Lung microvascular endothelial cell (primary cell): ENCODE results near the gene LIMA1. TPM values are rescaled to one million over a fixed set of nuclear protein-coding genes. Genes with fewer than 3 reads are reported as not detected.
"Not testable (repeated sequence)": the region's sequence is repeated elsewhere in the genome, so short reads cannot be mapped to it uniquely, and the experiment has no call there.

Experiments
- DNase-seq, 2 donors: peaks; one replicate each; pipeline versions ENCODE4 v3.0.0 to v3.0.0-alpha.2; 2010; ENCODE audit warnings: low read depth in 2 of 2
- total RNA-seq: library from RNA; depleted of rRNA; stranded (reverse); fragments of >200 nt; gene quantifications from 2 replicates; pipeline ENCODE4 v1.2.1, GENCODE V29; 2014

LIMA1 gene
- total RNA-seq, 1 donor from 2014 or later = 20.2 TPM

GRCh38 chr12:50248411-50248810 lies 34.9 kb downstream of the LIMA1 start:
- DNase-seq = no peak

DNA sequence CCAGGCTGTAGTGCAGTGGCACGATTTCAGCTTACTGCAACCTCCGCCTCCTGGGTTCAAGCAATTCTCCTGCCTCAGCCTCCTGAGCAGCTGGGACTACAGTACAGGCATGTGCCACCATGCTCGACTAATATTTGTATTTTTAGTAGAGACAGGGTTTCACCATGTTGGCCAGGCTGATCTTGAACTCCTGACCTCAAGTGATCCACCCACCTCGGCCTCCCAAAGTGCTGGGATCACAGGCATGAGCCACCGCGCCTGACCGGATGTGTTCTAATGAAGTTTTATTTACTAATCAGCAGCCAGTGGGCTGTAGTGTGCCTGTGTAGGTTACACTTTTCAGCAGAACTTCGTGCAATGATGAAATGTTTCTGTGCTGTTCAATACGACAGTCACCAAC lies 35.7 kb downstream of the LIMA1 start:
- DNase-seq = not testable (repeated sequence)

- peak; percentile 73 to 83 for DNase-seq
Measured at GRCh38 chr12:50246873-50247612, 36.3 kb downstream of the LIMA1 start.

GRCh38 chr12:50246197-50246865 lies 37.0 kb downstream of the LIMA1 start:
- no peak for DNase-seq

- DNase-seq = no peak
Measured at GRCh38 chr12:50243507-50243906, 39.8 kb downstream of the LIMA1 start.

GRCh38 chr12:50242751-50243191 lies 40.5 kb downstream of the LIMA1 start:
- DNase-seq = no peak

DNA sequence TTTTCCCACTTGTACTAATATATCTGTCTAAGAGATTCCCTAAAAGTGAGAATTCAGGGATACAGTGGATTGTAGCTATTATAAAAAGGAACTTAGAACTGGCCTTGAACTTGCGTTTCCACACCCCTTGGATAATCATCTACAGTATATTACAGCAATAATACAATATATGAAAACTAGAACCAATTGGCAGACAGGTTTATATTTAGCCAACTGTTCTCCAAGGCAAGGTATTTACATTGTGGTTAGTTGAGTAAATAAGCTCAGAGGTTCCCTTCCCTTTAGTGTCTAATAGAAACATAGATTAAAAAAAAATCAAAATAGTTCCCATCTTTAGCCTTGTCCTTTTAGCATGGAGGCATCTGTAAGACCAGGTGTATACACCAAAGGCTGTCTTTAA lies 42.1 kb downstream of the LIMA1 start:
- DNase-seq = no peak

GRCh38 chr12:50240792-50241114 lies 42.6 kb downstream of the LIMA1 start:
- no peak for DNase-seq

DNA sequence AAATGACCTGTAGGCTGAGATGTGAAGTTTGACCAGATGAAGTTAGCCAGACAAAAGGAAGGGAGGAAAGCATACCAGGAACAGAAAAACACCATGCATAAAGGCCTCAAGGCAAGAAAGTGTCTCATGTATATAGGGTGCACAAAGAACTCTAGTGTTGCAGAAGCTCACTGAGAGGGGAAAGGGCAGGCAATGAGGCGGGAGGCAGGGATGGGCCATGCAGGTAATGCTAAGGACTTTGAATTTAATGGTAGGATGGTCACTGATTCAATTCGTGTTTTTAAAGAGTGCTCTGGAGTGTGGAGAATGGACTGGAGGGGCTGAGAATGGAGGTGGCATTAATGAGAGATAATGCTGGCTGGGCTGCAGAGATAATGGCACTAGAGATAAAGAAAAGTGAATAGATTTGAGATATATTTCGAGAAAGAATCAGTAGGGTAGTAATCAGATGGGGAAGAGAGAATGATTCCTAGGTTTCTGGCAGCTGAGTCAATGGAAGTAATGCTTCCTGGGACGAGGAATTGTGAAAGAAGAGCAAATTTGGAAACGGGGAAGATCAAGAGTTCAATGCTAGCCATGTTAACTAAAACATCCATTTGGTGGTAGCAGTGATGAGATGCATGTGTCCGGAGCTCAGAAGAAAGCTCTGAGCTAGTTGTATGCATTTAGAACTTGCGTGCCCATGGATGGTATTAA lies 43.1 kb downstream of the LIMA1 start:
- DNase-seq = no peak

- no peak for DNase-seq
Measured at GRCh38 chr12:50239355-50239891, 43.9 kb downstream of the LIMA1 start.

GRCh38 chr12:50234347-50234746 lies 49.0 kb downstream of the LIMA1 start:
- DNase-seq = peak in 1 of 2 donors; percentile 61

GRCh38 chr12:50232771-50233209 lies 50.5 kb downstream of the LIMA1 start:
- peak; percentile 66 to 76 for DNase-seq

DNA sequence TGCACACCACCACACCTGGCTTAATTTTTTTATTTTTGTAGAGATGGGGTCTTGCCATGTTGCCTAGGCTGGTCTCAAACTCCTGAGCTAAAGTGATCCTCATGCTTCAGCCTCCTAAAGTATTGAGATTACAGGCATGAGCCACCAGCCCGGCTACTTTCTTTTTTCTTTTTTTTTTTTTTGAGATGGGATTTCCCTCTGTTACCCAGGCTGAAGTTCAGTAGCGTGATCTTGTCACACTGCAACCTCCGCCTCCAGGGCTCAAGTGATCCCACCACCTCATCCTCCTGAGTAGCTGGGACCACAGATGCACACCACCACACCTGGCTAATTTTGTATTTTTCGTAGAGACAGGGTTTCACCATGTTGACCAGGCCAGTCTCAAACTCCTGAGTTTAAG lies 51.1 kb downstream of the LIMA1 start:
- no peak for DNase-seq

DNA sequence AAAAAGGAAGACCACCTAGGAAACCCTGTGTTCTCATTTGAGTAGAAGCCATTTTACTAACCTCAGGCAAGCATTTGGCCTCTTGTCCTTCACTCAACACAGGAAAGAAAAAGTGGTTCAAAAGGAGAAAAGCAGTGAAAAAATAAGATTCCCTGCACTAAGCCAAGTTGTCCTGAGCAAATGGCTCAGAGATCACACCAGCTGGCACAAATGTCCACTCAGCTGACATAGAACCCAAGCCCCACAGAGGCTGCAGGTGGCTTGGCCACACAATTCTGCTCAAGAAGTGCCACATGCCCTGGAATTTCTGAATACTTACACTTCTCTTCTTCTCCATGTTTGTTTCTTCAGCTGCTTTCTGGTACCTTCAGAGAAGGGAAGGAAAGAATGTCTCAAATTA lies 52.0 kb downstream of the LIMA1 start:
- no peak for DNase-seq

GRCh38 chr12:50230217-50230616 lies 53.1 kb downstream of the LIMA1 start:
- no peak for DNase-seq

- DNase-seq = peak; percentile 80 to 92
Measured at GRCh38 chr12:50224026-50224692, 59.2 kb downstream of the LIMA1 start.

- DNase-seq = peak; percentile 87 to 88
Measured at GRCh38 chr12:50222275-50222783, 61.0 kb downstream of the LIMA1 start.

GRCh38 chr12:50221228-50222008 lies 61.9 kb downstream of the LIMA1 start:
- DNase-seq = peak; percentile 64 to 73

- peak; percentile 67 to 78 for DNase-seq
Measured at GRCh38 chr12:50220363-50220995, 62.8 kb downstream of the LIMA1 start.

DNA sequence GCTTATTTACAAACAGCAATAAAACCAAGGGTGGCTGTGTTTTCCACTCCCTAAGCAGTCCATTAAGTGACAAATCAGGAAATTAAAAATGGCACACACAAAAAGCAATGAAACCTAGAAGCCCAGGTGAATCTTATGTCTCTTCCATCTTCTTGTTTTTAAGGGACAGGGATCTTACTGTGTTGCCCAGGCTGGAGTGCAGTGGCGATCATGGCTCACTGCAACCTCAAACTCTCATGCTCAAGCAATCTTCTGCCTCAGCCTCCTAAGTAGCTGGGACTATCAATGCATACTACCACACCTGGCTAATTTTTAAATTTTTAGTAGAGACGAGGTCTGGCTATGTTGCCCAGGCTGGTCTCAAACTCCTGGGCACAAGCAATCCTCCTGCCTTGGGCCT lies 63.8 kb downstream of the LIMA1 start:
- DNase-seq = no peak
